ENCODE results near the gene TC2N.
"Not testable (repeated sequence)": the region's sequence is repeated elsewhere in the genome, so short reads cannot be mapped to it uniquely, and the experiment has no call there.

Gene TC2N

GRCh38 chr14:91867316-91867988 is at the start of gene TC2N:
Gene TC2N, minus strand, starts transcription at chr14:91867536. Its CDS starts 53,767 bp downstream, at chr14:91813769.
- Histone ChIP-seq H3K9me3 (ENCODE audit: control insufficient read depth, insufficient read depth, low read length) (no peaks in the 10 kb centered on the region), H3K9ac (ENCODE audit: low read depth, low read length) (no peak within 1 kb of the TSS), H3K36me3 (ENCODE audit: insufficient read depth, low read length) (no peaks in the 10 kb centered on the region), H3K4me1 (ENCODE audit: insufficient read depth, low read length) (peaks cover 12% of the 10 kb centered on the region)

DNA sequence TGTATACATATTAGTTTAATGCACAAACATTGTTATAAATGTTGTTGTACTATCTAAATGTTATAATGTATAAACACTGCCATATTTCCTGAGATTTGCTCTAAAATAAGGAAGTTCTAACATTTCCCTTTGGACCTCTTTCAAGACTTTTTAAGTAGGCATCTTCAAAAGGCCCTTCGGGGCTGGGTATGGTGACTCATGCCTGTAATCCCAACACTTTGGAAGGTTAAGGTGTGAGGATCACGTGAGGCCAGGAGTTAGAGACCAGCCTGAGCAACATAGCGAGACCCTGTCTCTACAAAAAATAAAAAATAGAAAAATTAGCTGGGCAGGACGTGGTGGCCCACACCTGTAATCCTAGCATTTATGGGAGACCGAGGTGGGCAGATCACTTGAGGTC is 44.7 kb upstream of the TC2N start:
- Histone ChIP-seq H3K9me3 (ENCODE audit: control insufficient read depth, insufficient read depth, low read length) (no peaks in the 10 kb centered on the region), H3K36me3 (ENCODE audit: insufficient read depth, low read length) (no peaks in the 10 kb centered on the region), H3K9ac (ENCODE audit: low read depth, low read length) (no peak overlapping the region), H3K4me1 (ENCODE audit: insufficient read depth, low read length) (no peaks in the 10 kb centered on the region)

DNA sequence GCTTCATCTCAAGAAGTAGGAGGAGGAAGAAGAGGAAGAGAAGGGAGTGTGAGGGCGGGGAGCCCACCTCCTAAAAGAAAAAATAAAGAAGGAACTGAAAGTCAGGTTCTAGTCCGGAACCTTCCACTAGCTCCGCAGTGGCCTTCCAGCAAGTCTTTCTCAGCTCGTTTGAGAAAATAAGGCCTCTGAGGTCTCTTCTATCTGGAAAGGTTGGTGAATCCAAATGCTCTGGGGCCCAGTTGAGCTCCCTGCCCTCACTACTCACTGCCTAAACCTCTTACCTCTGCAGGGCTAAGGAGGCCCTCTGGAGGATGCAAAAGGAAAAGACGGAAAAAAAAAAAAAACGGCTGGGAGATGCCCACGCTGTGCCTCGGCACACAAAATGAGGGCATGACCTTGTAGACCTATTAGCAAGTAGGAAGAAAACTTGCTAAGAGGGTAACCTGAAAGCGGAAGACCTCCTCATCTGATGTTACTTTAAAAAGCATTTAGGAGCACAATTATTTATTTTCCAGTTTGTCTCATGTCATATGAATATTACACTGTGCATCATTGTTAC is 44.2 kb upstream of the TC2N start:
- Histone ChIP-seq H3K9me3 (ENCODE audit: control insufficient read depth, insufficient read depth, low read length) (no peaks in the 10 kb centered on the region), H3K36me3 (ENCODE audit: insufficient read depth, low read length) (no peaks in the 10 kb centered on the region), H3K9ac (ENCODE audit: low read depth, low read length) (no peak overlapping the region), H3K4me1 (ENCODE audit: insufficient read depth, low read length) (no peaks in the 10 kb centered on the region)

DNA sequence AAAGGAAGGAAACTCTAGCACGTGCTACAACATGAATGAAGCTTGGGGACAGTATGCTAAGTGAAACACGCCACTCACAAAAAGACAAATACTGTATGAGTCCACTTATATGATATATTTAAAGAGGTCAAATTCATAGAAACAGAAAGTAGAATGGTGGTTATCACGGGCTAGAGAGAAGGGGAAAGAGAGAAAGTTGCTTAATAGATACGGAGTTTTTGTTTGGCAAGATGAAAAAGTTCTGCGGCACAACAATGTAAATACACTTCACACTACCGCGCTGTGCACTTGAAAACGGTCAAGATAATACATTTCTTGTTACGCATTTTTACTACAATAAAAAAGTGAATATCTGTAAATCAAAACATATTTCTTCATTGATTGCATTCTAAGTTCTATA is 42.9 kb upstream of the TC2N start:
- Histone ChIP-seq H3K4me1 (ENCODE audit: insufficient read depth, low read length) (no peaks in the 10 kb centered on the region), H3K9me3 (ENCODE audit: control insufficient read depth, insufficient read depth, low read length) (no peaks in the 10 kb centered on the region), H3K9ac (ENCODE audit: low read depth, low read length) (no peak overlapping the region), H3K36me3 (ENCODE audit: insufficient read depth, low read length) (no peaks in the 10 kb centered on the region)

DNA sequence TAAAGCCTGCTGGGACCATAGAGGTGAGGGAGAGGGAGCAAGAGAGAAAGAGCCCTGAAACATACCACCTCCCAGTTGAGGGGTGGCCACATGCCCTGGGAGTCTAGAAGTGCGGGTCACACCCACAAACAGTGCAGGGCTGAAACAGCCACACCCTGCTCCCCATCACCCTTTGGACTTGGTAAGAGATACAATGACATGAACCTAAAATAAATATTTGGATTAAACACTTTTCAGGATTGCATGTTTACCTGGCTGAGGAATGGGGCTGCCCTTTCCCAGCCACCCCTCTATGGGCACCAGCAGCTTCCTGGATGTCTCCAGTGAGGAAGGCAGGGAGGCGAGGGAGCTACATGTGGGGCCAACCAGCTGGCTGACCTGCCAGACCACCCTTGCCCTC is 39.0 kb upstream of the TC2N start:
- Histone ChIP-seq H3K9me3 (ENCODE audit: control insufficient read depth, insufficient read depth, low read length) (no peaks in the 10 kb centered on the region), H3K36me3 (ENCODE audit: insufficient read depth, low read length) (no peaks in the 10 kb centered on the region), H3K4me1 (ENCODE audit: insufficient read depth, low read length) (no peaks in the 10 kb centered on the region), H3K9ac (ENCODE audit: low read depth, low read length) (no peak overlapping the region)

- no peaks in the 10 kb centered on the region for H3K36me3 ChIP-seq (ENCODE audit: insufficient read depth, low read length)
- H3K4me1 ChIP-seq (ENCODE audit: insufficient read depth, low read length): no peaks in the 10 kb centered on the region
- no peaks in the 10 kb centered on the region for H3K9me3 ChIP-seq (ENCODE audit: control insufficient read depth, insufficient read depth, low read length)
- no peak overlapping the region for H3K9ac ChIP-seq (ENCODE audit: low read depth, low read length)
These were observed 37.8 kb upstream of the TC2N start for GRCh38 chr14:91904956-91905645.

DNA sequence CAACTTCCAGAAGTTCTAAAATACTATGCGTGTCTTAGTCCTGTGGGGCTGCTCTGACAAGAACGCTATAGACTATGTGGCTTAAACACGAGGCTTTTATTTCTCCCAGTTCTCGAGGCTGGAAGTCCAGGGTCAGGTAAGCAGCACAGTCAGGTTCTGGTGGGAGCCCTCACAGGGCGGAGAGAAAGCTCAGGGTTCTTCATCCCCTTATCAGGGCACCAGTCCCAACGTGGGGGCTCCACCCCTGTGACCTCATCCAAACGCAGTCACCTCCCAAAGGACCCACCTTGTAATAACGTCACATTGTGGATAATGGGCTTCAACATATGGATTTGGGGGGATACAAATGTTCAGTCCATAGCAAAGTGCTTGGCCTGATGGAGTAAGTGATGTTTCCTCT is 37.1 kb upstream of the TC2N start:
- H3K9me3 ChIP-seq (ENCODE audit: control insufficient read depth, insufficient read depth, low read length): no peaks in the 10 kb centered on the region
- no peaks in the 10 kb centered on the region for H3K4me1 ChIP-seq (ENCODE audit: insufficient read depth, low read length)
- H3K9ac ChIP-seq (ENCODE audit: low read depth, low read length): no peak overlapping the region
- H3K36me3 ChIP-seq (ENCODE audit: insufficient read depth, low read length): no peaks in the 10 kb centered on the region

- Histone ChIP-seq H3K9me3 (ENCODE audit: control insufficient read depth, insufficient read depth, low read length) (no peaks in the 10 kb centered on the region), H3K4me1 (ENCODE audit: insufficient read depth, low read length) (no peaks in the 10 kb centered on the region), H3K9ac (ENCODE audit: low read depth, low read length) (no peak overlapping the region), H3K36me3 (ENCODE audit: insufficient read depth, low read length) (no peaks in the 10 kb centered on the region)
These were observed 35.7 kb upstream of the TC2N start for GRCh38 chr14:91903070-91903469.

- Histone ChIP-seq H3K36me3 (ENCODE audit: insufficient read depth, low read length) (no peaks in the 10 kb centered on the region), H3K4me1 (ENCODE audit: insufficient read depth, low read length) (0 out of 2 replicates have a peak, but pooled peaks cover 3% of the 10 kb centered on the region), H3K9ac (ENCODE audit: low read depth, low read length) (no peak overlapping the region)
These were observed 35.0 kb upstream of the TC2N start for GRCh38 chr14:91902336-91902735.

GRCh38 chr14:91901449-91902226 is 34.3 kb upstream of the TC2N start:
- Histone ChIP-seq H3K4me1 (ENCODE audit: insufficient read depth, low read length) (peaks cover 8% of the 10 kb centered on the region; the same call in 1 of the 2 replicates), H3K9me3 (ENCODE audit: control insufficient read depth, insufficient read depth, low read length) (no peaks in the 10 kb centered on the region), H3K36me3 (ENCODE audit: insufficient read depth, low read length) (no peaks in the 10 kb centered on the region), H3K9ac (ENCODE audit: low read depth, low read length) (no peak overlapping the region)

More at GRCh38 chr14:91902336-91902735, 35.0 kb upstream of the TC2N start:
- no peaks in the 10 kb centered on the region for H3K9me3 ChIP-seq (ENCODE audit: control insufficient read depth, insufficient read depth, low read length)

GRCh38 chr14:91899806-91900205 is 32.5 kb upstream of the TC2N start:
- no peak overlapping the region for H3K9ac ChIP-seq (ENCODE audit: low read depth, low read length)
- no peaks in the 10 kb centered on the region for H3K9me3 ChIP-seq (ENCODE audit: control insufficient read depth, insufficient read depth, low read length)
- peaks cover 8% of the 10 kb centered on the region; the same call in 1 of the 2 replicates for H3K4me1 ChIP-seq (ENCODE audit: insufficient read depth, low read length)
- H3K36me3 ChIP-seq (ENCODE audit: insufficient read depth, low read length): no peaks in the 10 kb centered on the region

DNA sequence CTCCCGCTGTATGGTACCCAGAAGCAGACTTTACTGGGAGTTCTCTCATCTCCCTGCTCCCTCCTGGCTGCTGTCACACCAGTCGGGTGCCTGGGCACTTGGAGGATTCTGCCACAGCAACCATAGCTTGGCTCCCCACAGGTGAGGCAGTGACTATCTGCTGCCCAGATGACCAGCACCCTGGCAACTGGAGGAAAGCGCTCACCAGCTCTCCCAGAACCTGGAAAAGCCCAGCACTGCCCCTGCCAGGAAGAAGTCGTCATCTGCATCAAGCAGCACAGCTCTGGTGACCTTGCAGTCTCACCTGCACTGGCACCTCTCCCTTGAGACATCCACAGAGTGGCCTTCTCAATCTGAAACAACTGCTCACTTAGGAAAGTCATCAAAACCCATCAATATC is 31.9 kb upstream of the TC2N start:
- Histone ChIP-seq H3K9me3 (ENCODE audit: control insufficient read depth, insufficient read depth, low read length) (no peaks in the 10 kb centered on the region), H3K36me3 (ENCODE audit: insufficient read depth, low read length) (no peaks in the 10 kb centered on the region), H3K4me1 (ENCODE audit: insufficient read depth, low read length) (peaks cover 8% of the 10 kb centered on the region; the same call in 1 of the 2 replicates), H3K9ac (ENCODE audit: low read depth, low read length) (no peak overlapping the region)

- H3K9ac ChIP-seq (ENCODE audit: low read depth, low read length): no peak overlapping the region
- H3K36me3 ChIP-seq (ENCODE audit: insufficient read depth, low read length): no peaks in the 10 kb centered on the region
- no peaks in the 10 kb centered on the region for H3K9me3 ChIP-seq (ENCODE audit: control insufficient read depth, insufficient read depth, low read length)
- peaks cover 8% of the 10 kb centered on the region; the same call in 1 of the 2 replicates for H3K4me1 ChIP-seq (ENCODE audit: insufficient read depth, low read length)
These were observed 31.0 kb upstream of the TC2N start for GRCh38 chr14:91898372-91898771.

GRCh38 chr14:91897716-91898115 is 30.4 kb upstream of the TC2N start:
- not testable (repeated sequence) for H3K9ac ChIP-seq (ENCODE audit: low read depth, low read length); H3K9me3 ChIP-seq (ENCODE audit: control insufficient read depth, insufficient read depth, low read length); H3K36me3 ChIP-seq (ENCODE audit: insufficient read depth, low read length); H3K4me1 ChIP-seq (ENCODE audit: insufficient read depth, low read length)

Measured in ES-I3 (cell line).